Omental fat pad (tissue), 4 donors: Measurements from ENCODE around the gene ZNF354C. TPM values are rescaled to one million over a fixed set of nuclear protein-coding genes. Genes with fewer than 3 reads are reported as not detected.
A peak's percentile ranks its signal among the peaks of the same experiment; 100 is the strongest.

Experiments
- ATAC-seq: fragments of 150-250 bp; one replicate; pipeline ENCODE4 v1.9.1; 2016; ENCODE audit warnings: mild to moderate bottlenecking, moderate library complexity; ENCODE audit not compliant: low FRiP score
- DNase-seq: peaks from one replicate; pipeline ENCODE4 v3.0.0-alpha.2; 2019; ENCODE audit warnings: low spot score
- total RNA-seq, 4 donors: library from RNA; depleted of rRNA; stranded (reverse); fragments of >200 nt; gene quantifications; one replicate each; pipeline ENCODE4 v1.1.0, GENCODE V29; 2016
- TF ChIP-seq, protein P1 (sequence below), 3 donors: fragments of 450-650 bp; IDR thresholded peaks; one replicate each; pipeline ENCODE4 v1.5.1; 2016 to 2017; ENCODE audit warnings: antibody characterized with exemption in 3 of 3, mild to moderate bottlenecking in 3 of 3, moderate library complexity in 2 of 3

The ZNF354C gene
- total RNA-seq, result 1 to 10 TPM; 4.1 to 8.5 (median 4.6) TPM

DNA sequence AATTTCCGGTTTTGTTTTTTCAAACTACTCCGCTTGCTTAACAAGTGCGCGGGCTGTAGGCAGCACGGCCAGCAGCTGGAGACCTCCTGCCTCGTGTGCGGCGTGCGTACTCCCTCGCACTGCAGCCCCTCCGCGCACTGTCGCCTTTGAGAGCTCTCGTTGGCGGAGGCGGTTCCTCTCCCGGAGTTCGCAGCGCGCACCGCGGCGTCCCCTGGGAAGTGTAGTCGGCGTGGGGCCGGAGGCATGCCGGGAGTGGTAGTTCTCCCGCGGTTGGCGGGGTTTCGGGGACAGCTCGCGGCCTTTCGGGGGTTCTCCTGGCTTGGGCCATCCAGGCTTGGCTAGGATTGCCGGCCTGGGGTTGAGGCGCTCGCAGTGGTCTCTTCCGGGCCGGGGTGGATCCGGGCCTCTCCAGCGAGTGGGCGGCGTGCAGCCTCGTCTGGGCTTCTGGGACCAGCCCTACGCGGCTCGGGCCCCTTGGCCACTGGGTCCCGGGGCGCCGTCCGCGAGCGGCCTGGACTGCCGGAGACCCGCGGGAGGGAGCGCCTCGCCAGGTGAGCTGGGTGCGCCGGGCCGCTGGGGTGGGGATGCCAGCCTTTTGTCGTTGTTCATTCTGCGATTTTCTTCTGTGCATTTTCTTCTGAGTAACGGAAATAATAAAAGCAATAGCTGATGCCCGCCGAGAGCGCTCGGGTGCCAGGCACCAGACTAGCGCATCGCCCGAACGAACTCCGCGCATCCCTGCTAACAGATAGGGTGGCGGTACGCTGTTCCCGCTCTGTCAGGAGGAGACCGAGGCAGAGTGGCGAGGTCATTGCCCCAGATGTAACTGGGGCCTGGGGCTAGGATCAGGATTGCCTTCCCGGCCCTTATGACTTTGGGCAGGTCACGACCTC lies at the start of gene ZNF354C:
Gene ZNF354C (plus strand): TSS at position 258 of the 893 bp plus-strand sequence. CDS start 1,696 bp downstream, outside the sequence.
- ATAC-seq (peak; percentile 98), DNase-seq (peak; percentile 74)
- TF ChIP-seq, protein P1, sequence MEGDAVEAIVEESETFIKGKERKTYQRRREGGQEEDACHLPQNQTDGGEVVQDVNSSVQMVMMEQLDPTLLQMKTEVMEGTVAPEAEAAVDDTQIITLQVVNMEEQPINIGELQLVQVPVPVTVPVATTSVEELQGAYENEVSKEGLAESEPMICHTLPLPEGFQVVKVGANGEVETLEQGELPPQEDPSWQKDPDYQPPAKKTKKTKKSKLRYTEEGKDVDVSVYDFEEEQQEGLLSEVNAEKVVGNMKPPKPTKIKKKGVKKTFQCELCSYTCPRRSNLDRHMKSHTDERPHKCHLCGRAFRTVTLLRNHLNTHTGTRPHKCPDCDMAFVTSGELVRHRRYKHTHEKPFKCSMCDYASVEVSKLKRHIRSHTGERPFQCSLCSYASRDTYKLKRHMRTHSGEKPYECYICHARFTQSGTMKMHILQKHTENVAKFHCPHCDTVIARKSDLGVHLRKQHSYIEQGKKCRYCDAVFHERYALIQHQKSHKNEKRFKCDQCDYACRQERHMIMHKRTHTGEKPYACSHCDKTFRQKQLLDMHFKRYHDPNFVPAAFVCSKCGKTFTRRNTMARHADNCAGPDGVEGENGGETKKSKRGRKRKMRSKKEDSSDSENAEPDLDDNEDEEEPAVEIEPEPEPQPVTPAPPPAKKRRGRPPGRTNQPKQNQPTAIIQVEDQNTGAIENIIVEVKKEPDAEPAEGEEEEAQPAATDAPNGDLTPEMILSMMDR (IDR thresholded peaks at IDR 0.05), result no peak

DNA sequence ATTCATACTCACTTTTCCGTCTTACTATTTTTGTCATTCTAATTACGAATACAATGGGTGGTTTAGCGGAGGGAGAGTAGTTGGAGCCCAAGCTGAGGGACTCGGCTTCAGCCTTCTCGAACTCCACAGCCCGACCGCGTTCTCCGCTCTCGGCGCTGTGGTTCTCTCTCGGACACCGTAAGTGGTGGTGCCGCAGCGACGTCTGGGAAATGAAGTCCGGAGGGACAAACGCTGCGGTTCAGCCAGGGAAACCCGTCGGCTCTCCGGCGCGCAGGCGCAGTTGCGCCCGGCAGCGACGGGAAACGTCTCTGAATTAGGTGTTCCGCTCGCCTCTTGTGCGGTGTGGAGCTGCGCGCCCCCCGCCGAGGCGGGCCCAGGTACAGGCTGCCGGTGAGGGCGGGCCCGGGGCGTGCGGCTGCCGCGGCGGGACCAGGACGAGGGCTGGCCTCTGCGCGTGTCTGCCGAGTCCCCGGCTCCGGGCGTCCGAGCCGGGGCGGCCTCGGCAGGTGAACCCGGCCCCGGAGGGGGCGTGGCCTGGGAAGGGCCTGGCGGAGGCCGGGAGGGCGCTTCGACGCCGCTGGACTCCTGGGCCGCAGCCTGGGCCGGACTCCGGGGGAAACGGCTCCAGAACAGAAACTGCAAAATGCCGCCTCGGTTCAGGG lies 36.5 kb upstream of the ZNF354C start, which contains the start of gene ZNF879:
Gene ZNF879 (plus strand): TSS at position 277 of the 662 bp plus-strand sequence. CDS start 1,201 bp downstream, outside the sequence.
- peak; percentile 72 for DNase-seq
- TF ChIP-seq, protein P1 (IDR thresholded peaks at IDR 0.05), result no peak
- peak; percentile 98 for ATAC-seq

DNA sequence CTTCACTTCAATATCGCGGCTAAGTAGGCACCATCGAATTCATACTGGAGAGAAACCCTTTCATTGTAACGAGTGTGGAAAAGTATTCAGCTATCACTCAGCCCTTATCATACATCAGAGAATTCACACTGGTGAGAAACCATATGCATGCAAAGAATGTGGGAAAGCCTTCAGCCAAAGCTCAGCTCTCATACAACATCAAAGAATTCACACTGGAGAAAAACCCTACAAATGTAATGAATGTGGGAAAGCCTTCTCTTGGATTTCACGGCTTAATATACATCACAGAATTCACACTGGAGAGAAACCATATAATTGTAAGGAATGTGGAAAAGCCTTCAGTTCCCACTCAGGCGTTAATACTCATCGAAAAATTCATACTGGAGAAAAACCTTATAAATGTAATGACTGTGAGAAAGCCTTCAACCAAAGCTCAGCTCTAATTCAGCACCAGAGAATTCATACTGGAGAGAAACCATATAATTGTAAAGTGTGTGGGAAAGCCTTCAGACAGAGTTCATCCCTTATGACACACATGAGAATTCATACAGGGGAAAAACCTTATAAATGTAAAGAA lies 27.1 kb upstream of the ZNF354C start:
- DNase-seq, result no peak
- no peak for ATAC-seq
- TF ChIP-seq, protein P1 (IDR thresholded peaks at IDR 0.05), result no peak

DNA sequence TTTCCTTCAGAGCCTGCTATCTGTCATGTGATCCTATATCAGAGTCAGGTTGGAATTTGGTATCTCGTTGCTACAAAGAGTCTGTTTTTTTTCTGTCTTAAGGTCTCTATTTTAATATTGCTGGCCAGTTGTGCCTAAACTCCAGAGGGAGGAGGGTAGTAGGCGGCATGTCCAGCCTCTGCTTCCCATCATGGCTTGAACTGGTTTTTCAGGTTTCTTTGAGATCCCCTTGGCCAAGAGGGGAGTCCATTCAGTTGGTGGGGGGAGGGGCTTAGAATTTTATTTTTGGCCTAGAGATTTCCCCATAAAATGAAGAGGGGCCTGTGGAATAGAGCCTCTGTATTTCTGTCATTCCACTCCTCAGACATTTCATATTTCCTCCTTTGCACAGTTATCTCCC lies 15.4 kb upstream of the ZNF354C start:
- DNase-seq, result no peak
- TF ChIP-seq, protein P1 (IDR thresholded peaks at IDR 0.05), result no peak
- ATAC-seq, result no peak

DNA sequence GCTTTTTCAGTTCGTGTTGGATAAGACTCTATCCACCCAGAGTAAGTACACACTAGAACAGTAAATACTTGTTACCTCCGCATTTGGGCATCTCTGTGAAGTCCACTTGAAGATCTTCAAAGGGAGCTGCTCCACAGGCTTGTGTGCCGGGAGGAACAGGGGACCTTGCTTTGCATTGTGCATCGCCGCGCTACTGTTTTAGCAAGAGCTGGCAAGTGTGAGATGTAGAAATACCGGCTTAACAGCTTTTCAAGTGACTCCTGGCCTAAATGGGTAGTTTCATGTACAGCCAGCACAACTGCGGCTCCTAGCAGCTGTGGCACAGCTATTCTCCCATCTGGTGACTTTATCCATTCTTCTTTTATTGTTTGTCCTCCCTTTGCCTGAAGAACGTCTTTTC lies 8.4 kb upstream of the ZNF354C start:
- DNase-seq (no peak), ATAC-seq (no peak)
- TF ChIP-seq, protein P1 (IDR thresholded peaks at IDR 0.05), result no peak

DNA sequence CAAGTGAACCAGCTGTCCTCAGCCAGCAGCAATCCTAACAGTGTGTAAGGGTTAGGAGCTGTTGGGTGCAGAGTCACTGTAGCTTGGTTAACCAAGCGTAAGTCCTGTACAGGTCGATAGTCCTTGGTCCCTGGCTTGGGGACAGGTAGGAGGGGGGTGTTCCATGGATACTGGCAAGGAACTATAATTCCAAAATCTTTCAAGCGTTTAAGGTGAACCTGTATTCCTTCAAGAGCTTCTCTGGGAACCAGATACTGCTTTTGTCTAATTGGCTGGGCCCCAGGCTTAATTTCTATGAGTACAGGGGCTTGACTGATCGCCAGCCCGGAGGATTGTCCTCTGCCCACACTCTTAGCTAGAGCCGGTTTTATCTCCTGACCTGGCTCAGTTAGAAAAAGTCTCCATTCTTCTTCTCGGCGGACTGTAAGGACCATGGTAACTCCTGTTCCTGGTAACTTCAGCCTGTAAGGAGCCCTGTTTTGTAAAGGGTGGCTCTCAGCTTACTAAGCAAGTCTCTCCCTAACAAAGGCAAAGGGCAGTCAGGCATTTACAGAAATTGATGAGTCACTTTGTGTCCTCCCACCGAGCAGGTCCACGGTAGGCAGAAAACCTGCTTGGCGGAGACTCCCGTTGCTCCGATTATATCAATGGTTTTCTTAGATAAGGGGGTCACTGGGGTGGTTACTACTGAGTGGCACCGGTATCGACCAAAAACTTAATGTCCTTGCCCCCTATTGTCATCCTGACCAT lies 6.0 kb upstream of the ZNF354C start:
- DNase-seq (no peak), ATAC-seq (no peak)
- TF ChIP-seq, protein P1 (IDR thresholded peaks at IDR 0.05), result no peak
